Frontal cortex (tissue), 4 donors: ENCODE results near the gene VSTM1. TPM values are rescaled to one million over a fixed set of nuclear protein-coding genes. Genes with fewer than 3 reads are reported as not detected.
A peak's percentile ranks its signal among the peaks of the same experiment; 100 is the strongest.
"Not testable (repeated sequence)": the region's sequence is repeated elsewhere in the genome, so short reads cannot be mapped to it uniquely, and the experiment has no call there.

Source experiments
- DNase-seq, 2 donors: peaks; one replicate each; pipeline ENCODE4 v3.0.0; 2012; ENCODE audit warnings: low spot score in 2 of 2
- FAIRE-seq: peaks from 2 replicates; lab custom pipeline; 2012; peaks lifted over from hg19 to GRCh38; lab: Jason Lieb, UNC
- total RNA-seq: library from RNA; depleted of rRNA; stranded (reverse); fragments of >200 nt; gene quantifications from one replicate; pipeline ENCODE4 v1.2.3, GENCODE V29; 2014
- donor health status: control.
- donor health status: control.
- donor health status: control.

VSTM1 gene
- total RNA-seq, 1 donor from 2014 or later = not detected

- no peak for FAIRE-seq
These were observed 13.6 kb upstream of the VSTM1 start for GRCh38 chr19:54077334-54077733.

GRCh38 chr19:54074851-54075250 is 11.2 kb upstream of the VSTM1 start:
- DNase-seq (no peak), FAIRE-seq (no peak)

More at GRCh38 chr19:54077334-54077733, 13.6 kb upstream of the VSTM1 start:
- DNase-seq = no peak

GRCh38 chr19:54073829-54074228 is 10.1 kb upstream of the VSTM1 start:
- no peak for FAIRE-seq

GRCh38 chr19:54069470-54069869 is 5.8 kb upstream of the VSTM1 start:
- FAIRE-seq (no peak), DNase-seq (no peak)

More at GRCh38 chr19:54073829-54074228, 10.1 kb upstream of the VSTM1 start:
- DNase-seq = no peak

GRCh38 chr19:54062643-54063042 is 1.1 kb downstream of the VSTM1 start:
- DNase-seq (no peak), FAIRE-seq (no peak)

- FAIRE-seq (no peak), DNase-seq (no peak)
These were observed 16.1 kb downstream of the VSTM1 start for GRCh38 chr19:54047616-54048015.

- no peak for FAIRE-seq
These were observed 17.9 kb downstream of the VSTM1 start for GRCh38 chr19:54045771-54046170.

GRCh38 chr19:54042989-54043388 is 20.7 kb downstream of the VSTM1 start:
- DNase-seq = no peak
- FAIRE-seq = no peak

More at GRCh38 chr19:54045771-54046170, 17.9 kb downstream of the VSTM1 start:
- no peak for DNase-seq

GRCh38 chr19:54041969-54042606 is 21.6 kb downstream of the VSTM1 start:
- FAIRE-seq = no peak
- no peak for DNase-seq

GRCh38 chr19:54040003-54040402 is 23.7 kb downstream of the VSTM1 start:
- no peak for DNase-seq
- FAIRE-seq = no peak

- not testable (repeated sequence) for FAIRE-seq, DNase-seq
These were observed 27.2 kb downstream of the VSTM1 start for GRCh38 chr19:54036542-54036941.

- FAIRE-seq (no peak), DNase-seq (peak in 1 of 2 donors; percentile 35)
These were observed 28.2 kb downstream of the VSTM1 start for GRCh38 chr19:54035215-54036178.

GRCh38 chr19:54030895-54031586 is 32.7 kb downstream of the VSTM1 start:
- FAIRE-seq (no peak), DNase-seq (no peak)

- no peak for FAIRE-seq
- DNase-seq = peak in 1 of 2 donors; percentile 47
These were observed 33.7 kb downstream of the VSTM1 start for GRCh38 chr19:54029930-54030490.

- no peak for FAIRE-seq
These were observed 34.4 kb downstream of the VSTM1 start for GRCh38 chr19:54029301-54029700.

GRCh38 chr19:54026656-54027055 is 37.0 kb downstream of the VSTM1 start:
- FAIRE-seq = no peak
- DNase-seq = no peak

More at GRCh38 chr19:54029301-54029700, 34.4 kb downstream of the VSTM1 start:
- DNase-seq = no peak

GRCh38 chr19:54024660-54025059 is 39.0 kb downstream of the VSTM1 start:
- no peak for DNase-seq
- FAIRE-seq = no peak

GRCh38 chr19:54023191-54023590 is 40.5 kb downstream of the VSTM1 start:
- DNase-seq (no peak), FAIRE-seq (no peak)

GRCh38 chr19:54021932-54022331 is 41.8 kb downstream of the VSTM1 start:
- DNase-seq = no peak
- no peak for FAIRE-seq

GRCh38 chr19:54021363-54021762 is 42.3 kb downstream of the VSTM1 start:
- no peak for FAIRE-seq
- DNase-seq = no peak
